Lower lobe of right lung (tissue), 2 donors: ENCODE measurements around the gene PARP4. TPM values are rescaled to one million over a fixed set of nuclear protein-coding genes. Genes with fewer than 3 reads are reported as not detected.
"Not testable (repeated sequence)": the region's sequence is repeated elsewhere in the genome, so short reads cannot be mapped to it uniquely, and the experiment has no call there.

Source experiments
- ATAC-seq, 2 donors: fragments of 200-7000 bp; cut with Tn5 transposase; one replicate each; pipeline ENCODE4 v1.9.1; 2020 to 2022; ENCODE audit warnings: mild to moderate bottlenecking in 2 of 2, moderate library complexity in 2 of 2
- DNase-seq: peaks from one replicate; pipeline ENCODE4 v3.0.0-alpha.2; 2020
- H3K27ac ChIP-seq: fragments of 200-600 bp; one replicate; pipeline ENCODE4 v1.8.0; 2022
- H3K27me3 ChIP-seq: fragments of 200-600 bp; one replicate; pipeline ENCODE4 v1.8.0; 2022; ENCODE audit warnings: low read depth
- H3K36me3 ChIP-seq: fragments of 200-600 bp; one replicate; pipeline ENCODE4 v1.8.0; 2022; ENCODE audit warnings: mild to moderate bottlenecking
- H3K4me1 ChIP-seq: fragments of 200-600 bp; one replicate; pipeline ENCODE4 v1.8.0; 2022
- H3K4me3 ChIP-seq: fragments of 200-600 bp; one replicate; pipeline ENCODE4 v1.8.0; 2022; ENCODE audit warnings: mild to moderate bottlenecking
- H3K9me3 ChIP-seq: fragments of 200-600 bp; one replicate; pipeline ENCODE4 v1.8.0; 2022
- CTCF ChIP-seq: fragments of 200-600 bp; IDR thresholded peaks from one replicate; pipeline ENCODE4 v1.8.0; 2022; ENCODE audit warnings: antibody characterized with exemption, mild to moderate bottlenecking
- intact Hi-C: fragments of 100-400 bp; cut with DNase I; formaldehyde crosslinking; loops from one replicate; pipeline ENCODE4 v1.11.0; 2022
- total RNA-seq: library from RNA; stranded (reverse); fragmentation: NEBNext Ultra II Directional; extraction: Animal tissue kit (Norgen Biotek cat#: 25700); gene quantifications from one replicate; pipeline ENCODE4 v1.2.1, GENCODE V29; 2021
- donor health status: DM: no; HTN: yes; CAD: no; lungs with severe emphysema.

PARP4 gene
- total RNA-seq, 1 donor from 2014 or later = 89.4 TPM

- no peak overlapping the region for H3K4me3 ChIP-seq
- H3K4me1 ChIP-seq = no peaks in the 10 kb centered on the region
- H3K9me3 ChIP-seq = no peaks in the 10 kb centered on the region
- intact Hi-C loops = no loop called here
- no peak for TF ChIP-seq CTCF
- ATAC-seq = peak in 1 of 2 donors; percentile 45
- H3K36me3 ChIP-seq = peaks cover 98% of the 10 kb centered on the region
- no peak for DNase-seq
- H3K27ac ChIP-seq = no peak overlapping the region
- no peaks in the 10 kb centered on the region for H3K27me3 ChIP-seq
These were observed 20.7 kb downstream of the PARP4 start for GRCh38 chr13:24491845-24492244.

DNA sequence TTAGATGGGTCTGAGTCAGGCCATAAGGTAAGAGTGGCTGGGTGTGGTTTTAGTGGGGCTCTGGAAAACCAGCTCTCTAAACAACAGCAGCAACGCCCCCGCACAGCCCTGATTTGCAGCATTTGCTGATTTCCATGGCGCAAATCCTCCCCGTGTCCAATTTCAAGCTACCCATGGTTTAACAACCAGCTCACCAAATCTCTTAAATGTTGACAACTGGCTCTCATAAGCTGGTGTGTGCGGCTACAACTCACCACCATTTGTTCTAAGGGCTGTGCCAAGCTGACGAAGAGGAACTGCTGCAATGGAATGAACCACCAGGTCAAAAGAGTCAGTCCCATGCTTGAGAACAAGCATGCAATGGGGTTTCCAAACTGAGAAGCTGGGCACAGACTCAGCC is 22.9 kb downstream of the PARP4 start:
- no peak for TF ChIP-seq CTCF
- H3K27me3 ChIP-seq = no peaks in the 10 kb centered on the region
- no peak overlapping the region for H3K27ac ChIP-seq
- peaks cover 97% of the 10 kb centered on the region for H3K36me3 ChIP-seq
- intact Hi-C loops = no loop called here
- no peak for DNase-seq
- no peaks in the 10 kb centered on the region for H3K9me3 ChIP-seq
- no peak overlapping the region for H3K4me3 ChIP-seq
- H3K4me1 ChIP-seq = no peaks in the 10 kb centered on the region
- ATAC-seq = no peak

DNA sequence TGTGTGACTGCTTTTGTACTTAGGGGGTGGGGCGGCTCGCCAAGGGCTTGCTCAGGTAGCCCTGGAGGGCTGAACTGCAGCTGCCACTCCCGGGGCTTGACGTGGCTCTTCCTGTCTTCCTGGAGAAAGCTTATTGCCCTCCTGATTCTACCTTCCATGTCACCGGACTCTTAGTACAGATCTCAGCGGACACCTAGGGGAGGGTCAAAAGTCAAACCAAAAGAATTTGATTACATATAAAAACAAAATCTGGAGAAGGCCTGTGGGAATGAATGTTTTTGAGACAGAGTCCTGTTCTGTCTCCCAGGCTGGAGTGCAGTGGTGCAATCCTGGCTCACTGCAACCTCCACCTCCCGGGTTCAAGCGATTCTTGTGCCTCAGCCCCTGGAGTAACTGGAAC is 24.5 kb downstream of the PARP4 start:
- H3K9me3 ChIP-seq, intact Hi-C loops, H3K27ac ChIP-seq, H3K4me3 ChIP-seq, ATAC-seq, H3K4me1 ChIP-seq, H3K27me3 ChIP-seq, DNase-seq: not testable (repeated sequence)
- peaks cover 97% of the 10 kb centered on the region for H3K36me3 ChIP-seq

- H3K9me3 ChIP-seq, DNase-seq, intact Hi-C loops, ATAC-seq, H3K4me3 ChIP-seq, H3K27ac ChIP-seq, H3K4me1 ChIP-seq, H3K27me3 ChIP-seq: not testable (repeated sequence)
- peaks cover 97% of the 10 kb centered on the region for H3K36me3 ChIP-seq
These were observed 26.4 kb downstream of the PARP4 start for GRCh38 chr13:24486017-24486657.

- H3K27ac ChIP-seq = no peak overlapping the region
- ATAC-seq (no peak), DNase-seq (no peak)
- peaks cover 98% of the 10 kb centered on the region for H3K36me3 ChIP-seq
- no peak overlapping the region for H3K4me3 ChIP-seq
- intact Hi-C loops = no loop called here
- no peaks in the 10 kb centered on the region for H3K4me1 ChIP-seq
- H3K9me3 ChIP-seq = no peaks in the 10 kb centered on the region
- no peaks in the 10 kb centered on the region for H3K27me3 ChIP-seq
- TF ChIP-seq CTCF = no peak
These were observed 38.9 kb downstream of the PARP4 start for GRCh38 chr13:24473686-24474085.

- H3K36me3 ChIP-seq = peaks cover 98% of the 10 kb centered on the region
These were observed 40.4 kb downstream of the PARP4 start for GRCh38 chr13:24472129-24472528.

DNA sequence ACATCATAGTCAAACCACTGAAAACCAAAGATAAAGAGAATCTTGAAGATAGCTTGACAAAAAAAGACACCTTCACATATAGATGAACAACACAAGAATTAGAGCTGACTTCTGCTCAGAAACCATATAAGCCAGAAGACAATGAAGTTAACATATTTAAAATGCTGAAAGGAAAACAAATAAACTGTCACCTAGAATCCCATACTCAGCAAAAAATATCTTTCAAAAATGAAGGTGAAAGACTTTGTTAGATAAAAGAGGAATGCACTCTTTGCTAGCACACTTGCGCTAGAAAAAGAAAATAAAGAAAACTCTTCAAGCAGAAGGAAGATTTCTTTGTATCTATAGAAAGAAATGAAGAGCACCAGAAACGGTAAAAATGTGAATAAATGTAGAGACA is 49.5 kb downstream of the PARP4 start:
- H3K4me1 ChIP-seq = peaks cover 10% of the 10 kb centered on the region
- no peak for TF ChIP-seq CTCF
- H3K27me3 ChIP-seq = no peaks in the 10 kb centered on the region
- ATAC-seq (no peak), DNase-seq (no peak)
- intact Hi-C loops = no loop called here
- H3K36me3 ChIP-seq = peaks cover 73% of the 10 kb centered on the region
- H3K27ac ChIP-seq = no peak overlapping the region
- no peak overlapping the region for H3K4me3 ChIP-seq
- H3K9me3 ChIP-seq = no peaks in the 10 kb centered on the region

More at GRCh38 chr13:24472129-24472528, 40.4 kb downstream of the PARP4 start:
- H3K4me3 ChIP-seq, H3K27ac ChIP-seq, DNase-seq, H3K27me3 ChIP-seq, H3K9me3 ChIP-seq, intact Hi-C loops, H3K4me1 ChIP-seq, ATAC-seq: not testable (repeated sequence)
